ENCODE measurements around the gene NME3. TPM values are rescaled to one million over a fixed set of nuclear protein-coding genes. Genes with fewer than 3 reads are reported as not detected.
A peak's percentile ranks its signal among the peaks of the same experiment; 100 is the strongest.

NME3 gene
- total and polyA plus RNA-seq, 2 donors (not counting 3 experiments of a cell fraction or from before 2014, with no cell fraction given) = 38.2 to 74.4 TPM

DNA sequence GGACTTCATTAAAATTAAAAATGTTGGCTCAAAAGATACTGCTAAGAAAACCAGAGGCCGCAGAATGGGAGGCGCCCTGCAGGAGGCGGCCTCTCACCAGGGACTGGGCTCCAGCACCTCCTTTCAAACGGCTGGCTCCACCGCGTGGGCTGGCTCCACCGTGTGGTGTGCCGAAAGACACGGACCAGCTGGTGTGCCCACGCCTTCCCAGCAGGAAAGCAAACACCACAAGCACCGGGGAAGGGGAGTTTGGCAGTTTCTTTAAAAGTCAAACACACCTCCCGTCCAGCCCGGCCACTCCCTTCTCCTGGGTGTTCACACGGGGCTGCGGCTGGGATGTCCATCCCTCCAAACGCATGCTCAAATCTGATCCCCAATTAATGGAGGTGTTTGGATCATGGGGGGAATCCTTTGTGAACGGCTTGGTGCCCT lies 41.4 kb upstream of the NME3 start:
- dilution Hi-C loops (cut with MboI; ENCODE audit: extremely low pct_ligation_motif_present, low sequenced_read_pairs) (no loop called here), intact Hi-C loops (cut with micrococcal nuclease) (no loop called here)
- no peaks in the 10 kb centered on the region for H3K27me3 ChIP-seq (ENCODE audit: control insufficient read depth in 2 of 2, insufficient read depth in 2 of 2, low read length in 2 of 2)
- H3K4me3 ChIP-seq (replicated peaks in 1 of 3; ENCODE audit: insufficient read depth in 1 of 3, low read depth in 1 of 3, low read length in 3 of 3) = no peak overlapping the region
- no peaks in the 10 kb centered on the region for H3K79me2 ChIP-seq (ENCODE audit: control insufficient read depth, insufficient read depth, low read length)
- H3K9me3 ChIP-seq (replicated peaks; ENCODE audit: control insufficient read depth, insufficient read depth, low read length) = no peaks in the 10 kb centered on the region
- no peak overlapping the region for H3K4me2 ChIP-seq (ENCODE audit: insufficient read depth, low read length)
- FAIRE-seq = no peak
- CTCF ChIA-PET = interaction anchor here (1.0 to 2.0 kb wide), 2 partner anchors 12 kb away, joined by 3 to 6 read pairs; no protein-coding TSS in a partner anchor
- DNase-seq (ENCODE audit: low read depth, low spot score) = peak; percentile 39
- no peaks in the 10 kb centered on the region for H3K4me1 ChIP-seq (ENCODE audit: control insufficient read depth, extremely low read depth, insufficient read depth, low read length)
- TF ChIP-seq, protein P1, sequence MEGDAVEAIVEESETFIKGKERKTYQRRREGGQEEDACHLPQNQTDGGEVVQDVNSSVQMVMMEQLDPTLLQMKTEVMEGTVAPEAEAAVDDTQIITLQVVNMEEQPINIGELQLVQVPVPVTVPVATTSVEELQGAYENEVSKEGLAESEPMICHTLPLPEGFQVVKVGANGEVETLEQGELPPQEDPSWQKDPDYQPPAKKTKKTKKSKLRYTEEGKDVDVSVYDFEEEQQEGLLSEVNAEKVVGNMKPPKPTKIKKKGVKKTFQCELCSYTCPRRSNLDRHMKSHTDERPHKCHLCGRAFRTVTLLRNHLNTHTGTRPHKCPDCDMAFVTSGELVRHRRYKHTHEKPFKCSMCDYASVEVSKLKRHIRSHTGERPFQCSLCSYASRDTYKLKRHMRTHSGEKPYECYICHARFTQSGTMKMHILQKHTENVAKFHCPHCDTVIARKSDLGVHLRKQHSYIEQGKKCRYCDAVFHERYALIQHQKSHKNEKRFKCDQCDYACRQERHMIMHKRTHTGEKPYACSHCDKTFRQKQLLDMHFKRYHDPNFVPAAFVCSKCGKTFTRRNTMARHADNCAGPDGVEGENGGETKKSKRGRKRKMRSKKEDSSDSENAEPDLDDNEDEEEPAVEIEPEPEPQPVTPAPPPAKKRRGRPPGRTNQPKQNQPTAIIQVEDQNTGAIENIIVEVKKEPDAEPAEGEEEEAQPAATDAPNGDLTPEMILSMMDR (IDR thresholded peaks at IDR 0.05; ENCODE audit: extremely low read depth in 1 of 2, insufficient read depth in 1 of 2, low read depth in 1 of 2, low read length in 2 of 2) = peak; percentile 51 to 53
- TF ChIP-seq JUN (IDR thresholded peaks at IDR 0.05; ENCODE audit: borderline replicate concordance, insufficient read depth, insufficient read length, low read depth) = no peak
- no peak for TF ChIP-seq MYC (IDR thresholded peaks at IDR 0.05; ENCODE audit: low read depth, low read length)
- TF ChIP-seq POLR2AphosphoS5 (IDR thresholded peaks at IDR 0.05; ENCODE audit: insufficient read depth, low read depth, low read length) = no peak
- TF ChIP-seq GATA2 (IDR thresholded peaks at IDR 0.05; ENCODE audit: insufficient read depth, insufficient read length, low read depth, low read length) = no peak
- TF ChIP-seq, protein P2, sequence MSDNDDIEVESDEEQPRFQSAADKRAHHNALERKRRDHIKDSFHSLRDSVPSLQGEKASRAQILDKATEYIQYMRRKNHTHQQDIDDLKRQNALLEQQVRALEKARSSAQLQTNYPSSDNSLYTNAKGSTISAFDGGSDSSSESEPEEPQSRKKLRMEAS (IDR thresholded peaks at IDR 0.05; ENCODE audit: insufficient read depth, insufficient read length) = no peak
- no peak for TF ChIP-seq POLR2A (IDR thresholded peaks at IDR 0.05; ENCODE audit: low read depth, low read length)
- H3K9me1 ChIP-seq (replicated peaks; ENCODE audit: control insufficient read depth, extremely low read depth, insufficient read depth, low read length) = no peaks in the 10 kb centered on the region
- POLR2A ChIA-PET = no interaction called here
- no peak overlapping the region for H2AFZ ChIP-seq (ENCODE audit: low read depth, low read length)
- H4K20me1 ChIP-seq (replicated peaks; ENCODE audit: control insufficient read depth, extremely low read depth, insufficient read depth, low read length) = no peaks in the 10 kb centered on the region
- H3K27ac ChIP-seq (ENCODE audit: insufficient read depth, low read depth, low read length) = no peak overlapping the region
- BruUV-seq (replicated peaks) = no TSS peak
- H3K9ac ChIP-seq (replicated peaks; ENCODE audit: extremely low read depth, insufficient read depth, low read length) = no peak overlapping the region
- peaks cover 0 to 37% of the 10 kb centered on the region in 2 experiments for H3K36me3 ChIP-seq (ENCODE audit: control insufficient read depth in 2 of 2, extremely low read depth in 1 of 2, insufficient read depth in 2 of 2, low read length in 2 of 2)

Measured in endothelial cell of umbilical vein (primary cell).